K562 (cell line): Measurements from ENCODE around the gene ABCA7. TPM values are rescaled to one million over a fixed set of nuclear protein-coding genes. Genes with fewer than 3 reads are reported as not detected.

ENCODE experiments used
- ARNT ChIP-seq, 2 experiments: fragments of 450-650 bp; IDR thresholded peaks; 2 replicates each; pipeline ENCODE4 v1.6.1; 2016; ENCODE audit warnings: mild to moderate bottlenecking in 1 of 2
- BCOR ChIP-seq: fragments of 450-650 bp; IDR thresholded peaks from 2 replicates; pipeline ENCODE4 v1.6.1; 2016
- CBFA2T2 ChIP-seq: fragments of 450-650 bp; conservative IDR thresholded peaks from 2 replicates; pipeline ENCODE4 v1.6.1; 2017; ENCODE audit warnings: mild to moderate bottlenecking
- CBFB ChIP-seq: sonication (generic); formaldehyde crosslinking; IDR thresholded peaks from 2 replicates; pipeline ENCODE4 v1.4.0; 2020; ENCODE audit warnings: mild to moderate bottlenecking, missing genetic modification reagents
- FUS ChIP-seq: fragments of 200-400 bp; formaldehyde crosslinking; optimal IDR thresholded peaks from 2 replicates; pipeline ENCODE3; 2017; ENCODE audit warnings: low read depth, low read length
- MEIS2 ChIP-seq: fragments of 450-650 bp; IDR thresholded peaks from 2 replicates; pipeline ENCODE4 v1.6.1; 2014; ENCODE audit warnings: mild to moderate bottlenecking; ENCODE audit not compliant: partially characterized antibody
- MIER1 ChIP-seq: fragments of 450-650 bp; IDR thresholded peaks from 2 replicates; pipeline ENCODE4 v1.6.1; 2016; ENCODE audit warnings: antibody characterized with exemption, mild to moderate bottlenecking, low read depth
- MTA1 ChIP-seq: fragments of 450-650 bp; IDR thresholded peaks from 2 replicates; pipeline ENCODE4 v1.6.1; 2017; ENCODE audit warnings: borderline replicate concordance
- NONO ChIP-seq, 2 experiments: fragments of 200-400 bp in 1 of 2; fragments of 450-650 bp in 1 of 2; formaldehyde crosslinking in 1 of 2; IDR thresholded peaks; 2 replicates each; pipeline ENCODE4 v1.6.1; 2017; ENCODE audit warnings: low read depth in 2 of 2, mild to moderate bottlenecking in 2 of 2, moderate library complexity in 2 of 2, low read length in 1 of 2
- PHB ChIP-seq: fragments of 250-450 bp; sonication (Bioruptor Pico); IDR thresholded peaks from 2 replicates; pipeline ENCODE4 v1.5.0; 2021
- SLC30A9 ChIP-seq: fragments of 250-450 bp; sonication (Bioruptor Pico); IDR thresholded peaks from 2 replicates; pipeline ENCODE4 v1.8.0; 2022; ENCODE audit warnings: mild to moderate bottlenecking, moderate library complexity
- TAF15 ChIP-seq: fragments of 200-400 bp; formaldehyde crosslinking; IDR thresholded peaks from 2 replicates; pipeline ENCODE4 v1.6.1; 2017; ENCODE audit warnings: mild to moderate bottlenecking, low read depth, low read length, moderate library complexity
- TEAD1 ChIP-seq, 2 experiments: fragments of 450-650 bp in 1 of 2; sonication (generic) in 1 of 2; formaldehyde crosslinking; IDR thresholded peaks; 2 replicates each; pipeline versions ENCODE4 v1.4.0 to v1.8.0; 2020 to 2022; ENCODE audit warnings: mild to moderate bottlenecking in 2 of 2, missing genetic modification reagents in 1 of 2
- TGIF2 ChIP-seq: sonication (generic); formaldehyde crosslinking; IDR thresholded peaks from 2 replicates; pipeline ENCODE4 v1.8.1; 2022; ENCODE audit warnings: mild to moderate bottlenecking, missing genetic modification reagents, moderate library complexity
- ZEB2 ChIP-seq: fragments of 450-650 bp; IDR thresholded peaks from 2 replicates; pipeline ENCODE4 v1.6.1; 2016
- ZNF224 ChIP-seq: sonication (generic); formaldehyde crosslinking; IDR thresholded peaks from 2 replicates; pipeline ENCODE4 v1.8.0; 2022; ENCODE audit warnings: mild to moderate bottlenecking, missing genetic modification reagents
- ZNF24 ChIP-seq: fragments of 450-650 bp; IDR thresholded peaks from 2 replicates; pipeline ENCODE4 v1.6.1; 2016
- ZNF766 ChIP-seq: fragments of 200-800 bp; sonication (Bioruptor generic); conservative IDR thresholded peaks from 2 replicates; pipeline ENCODE4 v1.6.1; 2016; ENCODE audit warnings: missing genetic modification characterization, missing compliant biosample characterization
- polyA plus RNA-seq, 8 experiments: library from polyadenylated mRNA; depleted of rRNA in 4 of 8; stranded (reverse) in 5 of 8; unstranded in 3 of 8; fragments of >200 nt; fragmentation: Nextera tagmentation in 2 of 8; fragmentation: Illumina TruSeq in 1 of 8; extraction: Ambion mirVana in 2 of 8; extraction: Trizol in 1 of 8; gene quantifications; 2 replicates each; pipeline versions ENCODE4 v1.2.1 to v1.2.3, GENCODE V29; 2011 to 2014; ENCODE audit warnings: inconsistent platforms in 1 of 8, missing spikeins in 1 of 8
- total RNA-seq, 7 experiments: library from RNA; depleted of rRNA in 6 of 7; stranded (reverse); fragments of >200 nt in 6 of 7; fragmentation: Illumina TruSeq in 2 of 7; extraction: Trizol in 2 of 7; gene quantifications; 2 replicates each; pipeline versions ENCODE4 v1.2.1 to v1.2.3, GENCODE V29; 2011 to 2021; ENCODE audit warnings: low replicate concordance in 1 of 7
- TF ChIP-seq, protein P1 (sequence below): IDR thresholded peaks from 3 replicates; pipeline ENCODE4 v1.6.1; 2011; ENCODE audit warnings: borderline replicate concordance, mild to moderate bottlenecking; ENCODE audit not compliant: insufficient read length, insufficient read depth
- TF ChIP-seq, protein P2 (sequence below): fragments of 250-450 bp; sonication (Bioruptor Pico); IDR thresholded peaks from 2 replicates; pipeline ENCODE4 v1.8.0; 2022; ENCODE audit warnings: inconsistent platforms, mild to moderate bottlenecking, moderate library complexity, borderline replicate concordance
- TF ChIP-seq, protein P3 (sequence below): fragments of 250-450 bp; sonication (Bioruptor Pico); IDR thresholded peaks from 2 replicates; pipeline ENCODE4 v1.5.1; 2021; ENCODE audit warnings: mild to moderate bottlenecking
- TF ChIP-seq, protein P4 (sequence below): fragments of 250-450 bp; sonication (Bioruptor Pico); IDR thresholded peaks from 2 replicates; pipeline ENCODE4 v1.5.0; 2021
- TF ChIP-seq, protein P5 (sequence below): fragments of 450-650 bp; formaldehyde crosslinking; conservative IDR thresholded peaks from 2 replicates; pipeline ENCODE4 v1.4.0; 2022; ENCODE audit warnings: mild to moderate bottlenecking, missing genetic modification characterization

The ABCA7 gene
- total and polyA plus RNA-seq, 9 of the 15 experiments (the other 6 are each of a cell fraction or from before 2014, with no cell fraction given): 2.3 to 96.1 (median 31.2) TPM

DNA sequence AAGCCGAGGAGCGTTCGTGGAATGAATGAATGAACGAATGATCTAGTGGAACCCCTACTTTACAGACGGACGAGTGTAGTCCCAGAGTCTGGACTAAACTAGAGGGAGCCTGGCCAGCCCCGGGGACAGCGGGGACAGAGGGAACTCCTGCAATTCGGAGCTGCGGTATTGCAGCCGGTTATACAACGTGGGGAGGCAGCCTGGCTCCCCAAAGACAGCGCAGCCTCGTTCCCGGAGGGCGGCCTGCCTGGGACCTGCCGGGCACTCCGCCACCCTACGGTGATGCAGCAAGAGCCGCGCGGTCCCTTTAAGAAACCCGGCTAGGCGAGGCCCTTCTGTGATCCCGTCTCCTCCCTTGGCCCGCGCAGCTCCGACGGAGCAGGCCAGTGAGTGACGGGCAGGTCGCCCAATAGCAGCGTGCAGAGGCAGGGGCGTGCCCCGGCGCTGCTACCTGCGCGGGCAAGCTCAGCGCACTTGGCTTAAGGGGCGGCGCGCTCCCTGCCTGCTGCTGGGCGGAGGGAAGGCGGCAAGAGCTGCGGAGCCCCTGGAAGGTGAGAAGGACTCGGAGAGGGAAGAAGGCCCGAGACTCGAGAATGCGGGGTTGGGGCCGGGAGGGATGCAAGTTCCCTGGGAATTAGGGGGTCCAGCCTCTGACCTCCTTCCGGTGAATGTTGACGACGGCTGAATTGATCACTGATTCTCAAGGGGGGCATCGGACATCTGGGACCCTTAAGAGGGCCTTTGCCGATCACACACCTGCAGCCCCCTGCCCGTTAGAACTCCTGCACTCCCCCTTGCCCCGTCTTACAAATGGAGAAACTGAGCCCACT is at the start of gene ABCA7 (continued):
- TF ChIP-seq TGIF2 (CRISPR knock-in tag) (no peak), MEIS2 (peak; percentile 90), TEAD1 (CRISPR knock-in tag; IDR thresholded peaks at IDR 0.05) (no peak), FUS (no peak), SLC30A9 (CRISPR knock-in tag) (no peak), BCOR (no peak), CBFA2T2 (no peak), ZNF224 (CRISPR knock-in tag) (no peak), MIER1 (no peak), CBFB (CRISPR knock-in tag) (no peak; the same call in 1 of the 2 replicates), TAF15 (no peak), ZNF766 (CRISPR knock-in tag) (no peak), ZNF24 (peak; percentile 98), ZEB2 (peak; percentile 62; the same call in 1 of the 2 replicates), MTA1 (no peak), ARNT (IDR thresholded peaks at IDR 0.05) (no peak), NONO (IDR thresholded peaks at IDR 0.05; ENCODE audit: low read depth in 2 of 2, low read length in 1 of 2) (peak in 1 of 2 experiments; percentile 60; a peak in 1 of 4 replicates), PHB (CRISPR knock-in tag) (no peak)
- TF ChIP-seq, protein P1, sequence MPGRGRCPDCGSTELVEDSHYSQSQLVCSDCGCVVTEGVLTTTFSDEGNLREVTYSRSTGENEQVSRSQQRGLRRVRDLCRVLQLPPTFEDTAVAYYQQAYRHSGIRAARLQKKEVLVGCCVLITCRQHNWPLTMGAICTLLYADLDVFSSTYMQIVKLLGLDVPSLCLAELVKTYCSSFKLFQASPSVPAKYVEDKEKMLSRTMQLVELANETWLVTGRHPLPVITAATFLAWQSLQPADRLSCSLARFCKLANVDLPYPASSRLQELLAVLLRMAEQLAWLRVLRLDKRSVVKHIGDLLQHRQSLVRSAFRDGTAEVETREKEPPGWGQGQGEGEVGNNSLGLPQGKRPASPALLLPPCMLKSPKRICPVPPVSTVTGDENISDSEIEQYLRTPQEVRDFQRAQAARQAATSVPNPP: no peak
- TF ChIP-seq, protein P2, sequence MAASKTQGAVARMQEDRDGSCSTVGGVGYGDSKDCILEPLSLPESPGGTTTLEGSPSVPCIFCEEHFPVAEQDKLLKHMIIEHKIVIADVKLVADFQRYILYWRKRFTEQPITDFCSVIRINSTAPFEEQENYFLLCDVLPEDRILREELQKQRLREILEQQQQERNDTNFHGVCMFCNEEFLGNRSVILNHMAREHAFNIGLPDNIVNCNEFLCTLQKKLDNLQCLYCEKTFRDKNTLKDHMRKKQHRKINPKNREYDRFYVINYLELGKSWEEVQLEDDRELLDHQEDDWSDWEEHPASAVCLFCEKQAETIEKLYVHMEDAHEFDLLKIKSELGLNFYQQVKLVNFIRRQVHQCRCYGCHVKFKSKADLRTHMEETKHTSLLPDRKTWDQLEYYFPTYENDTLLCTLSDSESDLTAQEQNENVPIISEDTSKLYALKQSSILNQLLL: no peak
- TF ChIP-seq, protein P3, sequence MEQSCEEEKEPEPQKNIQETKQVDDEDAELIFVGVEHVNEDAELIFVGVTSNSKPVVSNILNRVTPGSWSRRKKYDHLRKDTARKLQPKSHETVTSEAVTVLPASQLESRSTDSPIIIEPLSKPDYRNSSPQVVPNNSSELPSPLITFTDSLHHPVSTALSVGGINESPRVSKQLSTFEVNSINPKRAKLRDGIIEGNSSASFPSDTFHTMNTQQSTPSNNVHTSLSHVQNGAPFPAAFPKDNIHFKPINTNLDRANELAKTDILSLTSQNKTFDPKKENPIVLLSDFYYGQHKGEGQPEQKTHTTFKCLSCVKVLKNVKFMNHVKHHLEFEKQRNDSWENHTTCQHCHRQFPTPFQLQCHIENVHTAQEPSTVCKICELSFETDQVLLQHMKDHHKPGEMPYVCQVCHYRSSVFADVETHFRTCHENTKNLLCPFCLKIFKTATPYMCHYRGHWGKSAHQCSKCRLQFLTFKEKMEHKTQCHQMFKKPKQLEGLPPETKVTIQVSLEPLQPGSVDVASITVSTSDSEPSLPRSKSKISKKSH (CRISPR knock-in tag): no peak
- TF ChIP-seq, protein P4, sequence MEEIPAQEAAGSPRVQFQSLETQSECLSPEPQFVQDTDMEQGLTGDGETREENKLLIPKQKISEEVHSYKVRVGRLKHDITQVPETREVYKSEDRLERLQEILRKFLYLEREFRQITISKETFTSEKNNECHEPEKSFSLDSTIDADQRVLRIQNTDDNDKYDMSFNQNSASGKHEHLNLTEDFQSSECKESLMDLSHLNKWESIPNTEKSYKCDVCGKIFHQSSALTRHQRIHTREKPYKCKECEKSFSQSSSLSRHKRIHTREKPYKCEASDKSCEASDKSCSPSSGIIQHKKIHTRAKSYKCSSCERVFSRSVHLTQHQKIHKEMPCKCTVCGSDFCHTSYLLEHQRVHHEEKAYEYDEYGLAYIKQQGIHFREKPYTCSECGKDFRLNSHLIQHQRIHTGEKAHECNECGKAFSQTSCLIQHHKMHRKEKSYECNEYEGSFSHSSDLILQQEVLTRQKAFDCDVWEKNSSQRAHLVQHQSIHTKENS (CRISPR knock-in tag): no peak
- TF ChIP-seq, protein P5, sequence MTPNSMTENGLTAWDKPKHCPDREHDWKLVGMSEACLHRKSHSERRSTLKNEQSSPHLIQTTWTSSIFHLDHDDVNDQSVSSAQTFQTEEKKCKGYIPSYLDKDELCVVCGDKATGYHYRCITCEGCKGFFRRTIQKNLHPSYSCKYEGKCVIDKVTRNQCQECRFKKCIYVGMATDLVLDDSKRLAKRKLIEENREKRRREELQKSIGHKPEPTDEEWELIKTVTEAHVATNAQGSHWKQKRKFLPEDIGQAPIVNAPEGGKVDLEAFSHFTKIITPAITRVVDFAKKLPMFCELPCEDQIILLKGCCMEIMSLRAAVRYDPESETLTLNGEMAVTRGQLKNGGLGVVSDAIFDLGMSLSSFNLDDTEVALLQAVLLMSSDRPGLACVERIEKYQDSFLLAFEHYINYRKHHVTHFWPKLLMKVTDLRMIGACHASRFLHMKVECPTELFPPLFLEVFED: peak; percentile 59; the same call in 1 of the 2 replicates
